HEK293T (cell line): ENCODE results near the gene ZFP1.

Experiments
- CTCF ChIA-PET: fragments of 350-600 bp; formaldehyde crosslinking; extraction: SDS; loops from one replicate; lab custom pipeline; 2021; ENCODE audit warnings: antibody characterized with exemption, inconsistent platforms; lab: Yijun Ruan, JAX
- POLR2A ChIA-PET: fragments of 350-600 bp; formaldehyde crosslinking; extraction: SDS; loops from one replicate; lab custom pipeline; 2020; ENCODE audit warnings: antibody characterized with exemption, inconsistent platforms; lab: Yijun Ruan, JAX
- DNase-seq: peaks from one replicate; pipeline ENCODE4 v3.0.0; 2012; ENCODE audit warnings: mixed read lengths; ENCODE audit errors: extremely low spot score
- ARNT ChIP-seq: fragments of 450-650 bp; IDR thresholded peaks from 2 replicates; pipeline ENCODE4 v1.6.1; 2017; ENCODE audit warnings: mild to moderate bottlenecking
- BHLHE40 ChIP-seq: fragments of 450-650 bp; IDR thresholded peaks from 2 replicates; pipeline ENCODE4 v1.6.1; 2016; ENCODE audit warnings: mild to moderate bottlenecking, moderate library complexity, borderline replicate concordance
- CTBP1 ChIP-seq: fragments of 450-650 bp; IDR thresholded peaks from 2 replicates; pipeline ENCODE4 v1.6.1; 2016; ENCODE audit warnings: borderline replicate concordance
- ELF4 ChIP-seq: fragments of 450-650 bp; IDR thresholded peaks from 2 replicates; pipeline ENCODE4 v1.6.1; 2017; ENCODE audit warnings: antibody characterized with exemption
- FOXA1 ChIP-seq: fragments of 450-650 bp; IDR thresholded peaks from 2 replicates; pipeline ENCODE4 v1.6.1; 2016; ENCODE audit warnings: mild to moderate bottlenecking
- FOXK2 ChIP-seq: fragments of 450-650 bp; IDR thresholded peaks from 2 replicates; pipeline ENCODE4 v1.6.1; 2016; ENCODE audit warnings: mild to moderate bottlenecking
- FOXM1 ChIP-seq: fragments of 450-650 bp; IDR thresholded peaks from 2 replicates; pipeline ENCODE4 v1.6.1; 2017; ENCODE audit warnings: mild to moderate bottlenecking, borderline replicate concordance
- HDGF ChIP-seq: fragments of 450-650 bp; IDR thresholded peaks from 2 replicates; pipeline ENCODE4 v1.6.1; 2017; ENCODE audit warnings: antibody characterized with exemption, borderline replicate concordance
- L3MBTL2 ChIP-seq: fragments of 450-650 bp; conservative IDR thresholded peaks from 2 replicates; pipeline ENCODE4 v1.6.1; 2016; ENCODE audit warnings: mild to moderate bottlenecking
- LEF1 ChIP-seq: fragments of 450-650 bp; IDR thresholded peaks from 2 replicates; pipeline ENCODE4 v1.6.1; 2017; ENCODE audit warnings: mild to moderate bottlenecking, borderline replicate concordance
- NFRKB ChIP-seq: fragments of 450-650 bp; IDR thresholded peaks from 2 replicates; pipeline ENCODE4 v1.6.1; 2016; ENCODE audit warnings: mild to moderate bottlenecking, moderate library complexity
- PKNOX1 ChIP-seq: fragments of 450-650 bp; IDR thresholded peaks from 2 replicates; pipeline ENCODE4 v1.6.1; 2016
- SP1 ChIP-seq: fragments of 450-650 bp; IDR thresholded peaks from 2 replicates; pipeline ENCODE4 v1.6.1; 2017
- SUZ12 ChIP-seq: fragments of 450-650 bp; IDR thresholded peaks from 2 replicates; pipeline ENCODE4 v1.6.1; 2016; ENCODE audit warnings: mild to moderate bottlenecking
- TARDBP ChIP-seq: fragments of 450-650 bp; IDR thresholded peaks from 2 replicates; pipeline ENCODE4 v1.6.1; 2016
- ZNF384 ChIP-seq: fragments of 450-650 bp; IDR thresholded peaks from 2 replicates; pipeline ENCODE4 v1.6.1; 2016

Gene ZFP1

GRCh38 chr16:75101635-75102034 lies 46.7 kb upstream of the ZFP1 start:
- DNase-seq: no peak
- POLR2A ChIA-PET: interaction anchor here (1.4 kb wide), 1 partner anchor 117 kb away, joined by 4 read pairs; the partner anchor contains the start of gene WDR59
- TF ChIP-seq FOXK2: no peak
- TF ChIP-seq FOXA1: no peak
- TF ChIP-seq TARDBP: no peak
- TF ChIP-seq HDGF: no peak
- TF ChIP-seq LEF1: no peak
- TF ChIP-seq NFRKB: no peak
- no peak for TF ChIP-seq BHLHE40
- CTCF ChIA-PET: interaction anchor here (2.0 kb wide), 1 partner anchor 10 kb away, joined by 7 read pairs; no protein-coding TSS in a partner anchor

DNA sequence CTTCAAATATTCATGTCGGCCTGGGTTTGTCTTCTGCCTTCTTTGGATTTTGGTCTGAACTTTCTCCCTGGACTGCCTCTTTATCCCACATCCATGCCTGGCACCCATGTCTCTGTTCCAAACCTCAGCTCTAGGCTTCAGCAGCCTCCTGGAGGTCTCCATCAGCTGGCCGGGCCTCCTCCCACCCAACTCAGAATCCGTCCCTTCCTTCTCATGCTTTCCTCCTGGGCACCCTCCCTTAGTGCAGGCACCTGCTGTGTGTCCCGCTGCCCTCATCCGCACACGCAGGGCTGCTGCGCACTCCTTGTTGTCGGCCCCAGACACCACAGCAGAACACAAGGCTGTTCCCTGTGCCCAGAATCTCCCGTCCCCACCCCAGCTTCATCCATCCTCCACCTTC lies 45.7 kb upstream of the ZFP1 start:
- DNase-seq: no peak
- POLR2A ChIA-PET: interaction anchor here (1.4 kb wide), 1 partner anchor 118 kb away, joined by 4 read pairs; the partner anchor contains the start of gene WDR59
- CTCF ChIA-PET: no interaction called here
- no peak for TF ChIP-seq ZNF384
- no peak for TF ChIP-seq TARDBP
- no peak for TF ChIP-seq PKNOX1
- no peak for TF ChIP-seq LEF1
- no peak for TF ChIP-seq L3MBTL2
- no peak for TF ChIP-seq FOXM1
- TF ChIP-seq FOXA1: no peak
- no peak for TF ChIP-seq SP1
- TF ChIP-seq NFRKB: no peak
- TF ChIP-seq BHLHE40: no peak
- no peak for TF ChIP-seq CTBP1
- TF ChIP-seq FOXK2: no peak
- TF ChIP-seq ARNT: no peak
- TF ChIP-seq ELF4: no peak
- no peak for TF ChIP-seq SUZ12
- TF ChIP-seq HDGF: no peak

- no peak for DNase-seq
- no peak for TF ChIP-seq FOXM1
- no peak for TF ChIP-seq HDGF
- no peak for TF ChIP-seq ZNF384
- TF ChIP-seq SUZ12: no peak
- TF ChIP-seq SP1: no peak
- TF ChIP-seq FOXK2: no peak
- TF ChIP-seq ARNT: no peak
- no peak for TF ChIP-seq ELF4
- TF ChIP-seq L3MBTL2: no peak
- TF ChIP-seq PKNOX1: no peak
- no peak for TF ChIP-seq FOXA1
- TF ChIP-seq NFRKB: no peak
- no peak for TF ChIP-seq BHLHE40
- TF ChIP-seq LEF1: no peak
- no peak for TF ChIP-seq TARDBP
- ChIA-PET CTCF (no interaction called here), POLR2A (no interaction called here)
These were observed 44.3 kb upstream of the ZFP1 start for GRCh38 chr16:75103994-75104393.

GRCh38 chr16:75104836-75105235 lies 43.5 kb upstream of the ZFP1 start:
- CTCF ChIA-PET: no interaction called here
- TF ChIP-seq SUZ12: no peak
- TF ChIP-seq FOXM1: no peak
- no peak for TF ChIP-seq LEF1
- no peak for TF ChIP-seq NFRKB
- no peak for TF ChIP-seq CTBP1
- TF ChIP-seq ZNF384: no peak
- no peak for TF ChIP-seq ELF4
- TF ChIP-seq SP1: no peak
- no peak for TF ChIP-seq BHLHE40
- TF ChIP-seq HDGF: no peak
- no peak for TF ChIP-seq PKNOX1
- no peak for TF ChIP-seq FOXA1
- no peak for TF ChIP-seq ARNT
- TF ChIP-seq FOXK2: no peak
- no peak for DNase-seq
- POLR2A ChIA-PET: no interaction called here

GRCh38 chr16:75105306-75106061 lies 42.8 kb upstream of the ZFP1 start:
- ChIA-PET POLR2A (no interaction called here), CTCF (no interaction called here)
- no peak for DNase-seq
- no peak for TF ChIP-seq HDGF
- no peak for TF ChIP-seq LEF1
- no peak for TF ChIP-seq L3MBTL2
- TF ChIP-seq BHLHE40: no peak
- no peak for TF ChIP-seq NFRKB
- no peak for TF ChIP-seq FOXK2
- TF ChIP-seq TARDBP: no peak
- TF ChIP-seq FOXA1: no peak
- no peak for TF ChIP-seq ARNT
- no peak for TF ChIP-seq FOXM1
- no peak for TF ChIP-seq ZNF384
- no peak for TF ChIP-seq SP1
- TF ChIP-seq SUZ12: no peak
- no peak for TF ChIP-seq PKNOX1
- TF ChIP-seq ELF4: no peak
- no peak for TF ChIP-seq CTBP1
